A673 (cell line): ENCODE results near the gene ALKAL2. TPM values are rescaled to one million over a fixed set of nuclear protein-coding genes. Genes with fewer than 3 reads are reported as not detected.

Experiments
- BruUV-seq: library from RNA; stranded (reverse); fragments of 400-500 nt; replicated peaks from 2 replicates; lab custom pipeline; 2021; lab: Mats Ljungman, UMichigan
- CTCF ChIA-PET: fragments of 300-600 bp; sonication (Branson Sonifier 250); formaldehyde crosslinking; loops from one replicate; lab custom pipeline; 2022; ENCODE audit warnings: antibody characterized with exemption; lab: Charles Lee
- POLR2A ChIA-PET: fragments of 300-600 bp; sonication (Branson Sonifier 250); formaldehyde crosslinking; loops from one replicate; lab custom pipeline; 2022; ENCODE audit warnings: antibody characterized with exemption; ENCODE audit not compliant: low non-redundant PET; lab: Charles Lee
- DNase-seq: peaks from one replicate; pipeline ENCODE4 v3.0.0-alpha.2; 2015; ENCODE audit warnings: low spot score
- H3K27ac ChIP-seq: fragments of 200-600 bp; sonication (generic); 2 replicates; pipeline ENCODE4 v1.5.1; 2016; ENCODE audit warnings: mixed run types, low read depth, mild to moderate bottlenecking, mixed read lengths, antibody characterized with exemption, low read length; ENCODE audit not compliant: poor library complexity, severe bottlenecking
- H3K27me3 ChIP-seq: fragments of 200-600 bp; sonication (generic); replicated peaks from 2 replicates; pipeline ENCODE4 v1.6.1; 2017; ENCODE audit warnings: mixed run types, low read depth, mild to moderate bottlenecking, mixed read lengths, antibody characterized with exemption, low read length; ENCODE audit not compliant: insufficient read depth, poor library complexity
- H3K36me3 ChIP-seq: fragments of 200-600 bp; sonication (generic); 2 replicates; pipeline ENCODE4 v1.6.1; 2016; ENCODE audit warnings: mixed run types, mild to moderate bottlenecking, mixed read lengths, antibody characterized with exemption, low read length; ENCODE audit not compliant: insufficient read depth, poor library complexity, severe bottlenecking
- H3K4me1 ChIP-seq: fragments of 200-600 bp; sonication (generic); 2 replicates; pipeline ENCODE4 v1.6.1; 2017; ENCODE audit warnings: mixed run types, mild to moderate bottlenecking, mixed read lengths, antibody characterized with exemption, low read length; ENCODE audit not compliant: insufficient read depth, poor library complexity, severe bottlenecking
- H3K4me3 ChIP-seq: fragments of 200-600 bp; sonication (generic); 2 replicates; pipeline ENCODE4 v1.5.1; 2016; ENCODE audit warnings: low read depth, mixed run types, mild to moderate bottlenecking, mixed read lengths, low read length; ENCODE audit not compliant: poor library complexity, severe bottlenecking
- H3K9me3 ChIP-seq: fragments of 200-600 bp; sonication (generic); 2 replicates; pipeline ENCODE4 v1.6.1; 2016; ENCODE audit warnings: mixed run types, low read depth, mild to moderate bottlenecking, mixed read lengths, antibody characterized with exemption, low read length; ENCODE audit not compliant: poor library complexity, severe bottlenecking
- CTCF ChIP-seq: fragments of 300-800, 200-600 bp; sonication (generic); conservative IDR thresholded peaks from 2 replicates; pipeline ENCODE4 v1.5.1; 2017; ENCODE audit warnings: low read depth, mild to moderate bottlenecking, antibody characterized with exemption, low read length, moderate library complexity, mixed read lengths
- EZH2 ChIP-seq: fragments of 200-600 bp; sonication (generic); IDR thresholded peaks from 2 replicates; pipeline ENCODE4 v1.6.1; 2017; ENCODE audit warnings: borderline replicate concordance, low read depth, mild to moderate bottlenecking, mixed read lengths, antibody characterized with exemption, low read length; ENCODE audit not compliant: poor library complexity, severe bottlenecking
- intact Hi-C: fragments of 100-400 bp; cut with micrococcal nuclease; formaldehyde crosslinking; loops from one replicate; pipeline ENCODE4 v1.10.0; 2022; ENCODE audit not compliant: unreplicated experiment
- total RNA-seq: library from RNA; stranded (reverse); gene quantifications from 2 replicates; pipeline ENCODE4 v1.2.3, GENCODE V29; 2021

ALKAL2 gene
- total RNA-seq, 1 experiment from 2014 or later: not detected

DNA sequence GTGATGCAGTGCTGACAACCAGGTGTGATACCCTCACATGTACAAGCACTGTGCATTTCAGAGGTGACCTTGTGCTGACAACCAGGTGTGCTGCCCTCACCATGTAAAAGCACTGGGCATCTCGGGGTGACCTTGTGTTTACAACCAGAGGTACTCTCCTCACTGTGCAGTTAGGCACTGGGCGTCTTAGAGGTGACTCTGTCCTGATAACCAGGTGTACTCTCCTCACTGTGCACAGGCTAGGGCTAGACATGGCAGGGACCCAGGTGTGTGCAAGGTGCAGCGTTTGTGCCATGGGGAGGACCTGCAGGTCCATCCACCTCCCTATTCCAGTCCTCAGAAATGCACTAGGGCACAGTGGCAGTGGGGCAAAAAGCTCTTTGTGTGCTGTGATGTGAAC lies 8.5 kb upstream of the ALKAL2 start:
- POLR2A ChIA-PET: no interaction called here
- intact Hi-C loops: no loop called here
- peaks cover 37% of the 10 kb centered on the region for H3K27me3 ChIP-seq
- no peaks in the 10 kb centered on the region for H3K36me3 ChIP-seq
- no peaks in the 10 kb centered on the region for H3K4me1 ChIP-seq
- CTCF ChIA-PET: no interaction called here
- H3K9me3 ChIP-seq: no peaks in the 10 kb centered on the region
- no peak for TF ChIP-seq EZH2
- no peak for TF ChIP-seq CTCF
- BruUV-seq: no TSS peak
- no peak for DNase-seq
- no peak overlapping the region for H3K4me3 ChIP-seq
- no peak overlapping the region for H3K27ac ChIP-seq

DNA sequence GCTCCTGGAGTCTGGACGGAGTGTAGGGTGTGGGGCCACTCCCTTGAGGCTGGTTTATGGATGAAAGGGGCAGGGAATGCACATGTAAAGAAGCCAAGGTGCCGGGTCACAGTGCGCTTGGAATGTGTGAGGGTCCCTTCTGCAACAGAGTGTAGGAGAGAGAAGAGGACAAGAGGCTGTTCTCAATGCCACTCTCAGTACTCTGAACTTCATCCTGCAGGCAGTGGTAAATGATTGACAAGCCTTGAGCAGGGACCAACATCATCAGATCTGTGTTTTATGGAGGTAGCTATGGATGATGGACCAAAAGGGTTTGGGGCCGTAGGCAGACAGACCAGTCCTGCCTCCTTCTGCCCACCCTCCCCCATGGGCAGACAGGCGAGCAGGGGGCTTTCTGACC lies 7.2 kb upstream of the ALKAL2 start:
- H3K36me3 ChIP-seq: no peaks in the 10 kb centered on the region
- no peaks in the 10 kb centered on the region for H3K4me1 ChIP-seq
- ChIA-PET CTCF (no interaction called here), POLR2A (no interaction called here)
- peaks cover 50% of the 10 kb centered on the region for H3K27me3 ChIP-seq
- no TSS peak for BruUV-seq
- H3K27ac ChIP-seq: no peak overlapping the region
- TF ChIP-seq CTCF: no peak
- TF ChIP-seq EZH2: no peak
- no peaks in the 10 kb centered on the region for H3K9me3 ChIP-seq
- H3K4me3 ChIP-seq: no peak overlapping the region
- no peak for DNase-seq
- intact Hi-C loops: no loop called here

GRCh38 chr2:290090-290722 lies 2.3 kb upstream of the ALKAL2 start:
- intact Hi-C loops: loop anchor here (5.0 kb wide), 1 partner anchor 43 kb away; no protein-coding TSS in a partner anchor

More at GRCh38 chr2:290090-290722, 2.3 kb upstream of the ALKAL2 start:
- TF ChIP-seq EZH2: no peak
- peak; percentile 87 for TF ChIP-seq CTCF
- ChIA-PET CTCF (interaction anchor here (1.0 kb wide), 1 partner anchor 14 kb away, joined by 3 read pairs; no protein-coding TSS in a partner anchor), POLR2A (no interaction called here)
- H3K36me3 ChIP-seq: no peaks in the 10 kb centered on the region
- H3K4me3 ChIP-seq: peak overlapping the region; percentile 35
- BruUV-seq: no TSS peak
- peaks cover 58% of the 10 kb centered on the region for H3K27me3 ChIP-seq
- H3K4me1 ChIP-seq: no peaks in the 10 kb centered on the region
- no peaks in the 10 kb centered on the region for H3K9me3 ChIP-seq
- H3K27ac ChIP-seq: no peak overlapping the region
- DNase-seq: peak; percentile 74
